Smooth muscle cell (in vitro differentiated cells): ENCODE data around the gene GALNT9. TPM values are rescaled to one million over a fixed set of nuclear protein-coding genes. Genes with fewer than 3 reads are reported as not detected.

ENCODE experiments used
- DNase-seq: peaks from one replicate; lab custom pipeline; 2025; ENCODE audit not compliant: unreplicated experiment; lab: John Stamatoyannopoulos, UW
- H2AFZ ChIP-seq: fragments of 200-600 bp; sonication (generic); 2 replicates; pipeline ENCODE4 v1.6.0; 2016; ENCODE audit warnings: antibody characterized with exemption, low read depth, mild to moderate bottlenecking
- H3F3A ChIP-seq: fragments of 200-600 bp; sonication (generic); 2 replicates; pipeline ENCODE4 v1.6.0; 2017; ENCODE audit warnings: antibody characterized with exemption, low read depth
- H3K27ac ChIP-seq: fragments of 200-600 bp; sonication (generic); 2 replicates; pipeline ENCODE4 v1.5.1; 2016; ENCODE audit warnings: low read depth, mild to moderate bottlenecking
- H3K27me3 ChIP-seq: fragments of 200-600 bp; sonication (generic); 2 replicates; pipeline ENCODE4 v1.6.1; 2016; ENCODE audit warnings: low read depth, mild to moderate bottlenecking
- H3K36me3 ChIP-seq: fragments of 200-600 bp; sonication (generic); 2 replicates; pipeline ENCODE4 v1.5.1; 2016; ENCODE audit warnings: low read depth
- H3K4me1 ChIP-seq: fragments of 200-600 bp; sonication (generic); 2 replicates; pipeline ENCODE4 v1.5.1; 2016; ENCODE audit warnings: low read depth
- H3K4me2 ChIP-seq: fragments of 200-600 bp; sonication (generic); 2 replicates; pipeline ENCODE4 v1.6.0; 2016; ENCODE audit warnings: mild to moderate bottlenecking
- H3K4me3 ChIP-seq: fragments of 200-600 bp; sonication (generic); 2 replicates; pipeline ENCODE4 v1.5.1; 2016; ENCODE audit warnings: mild to moderate bottlenecking
- H3K79me2 ChIP-seq: fragments of 200-600 bp; sonication (generic); 2 replicates; pipeline ENCODE4 v1.6.0; 2016; ENCODE audit warnings: low read depth, mild to moderate bottlenecking
- H3K9ac ChIP-seq: fragments of 200-600 bp; sonication (generic); 2 replicates; pipeline ENCODE4 v1.6.0; 2016; ENCODE audit warnings: low read depth
- H3K9me3 ChIP-seq: fragments of 200-600 bp; sonication (generic); replicated peaks from 2 replicates; pipeline ENCODE4 v1.5.1; 2016; ENCODE audit warnings: low read depth
- H4K20me1 ChIP-seq: fragments of 200-600 bp; sonication (generic); 2 replicates; pipeline ENCODE4 v1.6.0; 2016; ENCODE audit warnings: low read depth
- WGBS: methylation state at CpG from one replicate; pipeline ENCODE4 v1.1.7; 2016; ENCODE audit warnings: low lambda C conversion rate; 5-methylcytosine and 5-hydroxymethylcytosine counted together
- polyA plus RNA-seq: library from polyadenylated mRNA; unstranded; fragments of >200 nt; fragmentation: Nextera tagmentation; extraction: Ambion mirVana; gene quantifications from 2 replicates; pipeline ENCODE4 v1.2.1, GENCODE V29; 2016
- total RNA-seq: library from RNA; depleted of rRNA; stranded (reverse); fragments of >200 nt; gene quantifications from 2 replicates; pipeline ENCODE4 v1.2.3, GENCODE V29; 2014
- TF ChIP-seq, protein P1 (sequence below): fragments of 200-600 bp; sonication (generic); IDR thresholded peaks from 2 replicates; pipeline ENCODE4 v1.5.1; 2017; ENCODE audit warnings: borderline replicate concordance, mild to moderate bottlenecking, antibody characterized with exemption; ENCODE audit not compliant: insufficient read depth, poor library complexity, severe bottlenecking

The GALNT9 gene
- total and polyA plus RNA-seq, 2 experiments from 2014 or later = 1.1 TPM; not detected in 1

GRCh38 chr12:132158677-132159554 is 170.5 kb downstream of the GALNT9 start:
- Histone ChIP-seq H3K27ac (no peak overlapping the region), H3K4me3 (no peak overlapping the region), H4K20me1 (no peaks in the 10 kb centered on the region), H3K79me2 (no peaks in the 10 kb centered on the region), H3K36me3 (no peaks in the 10 kb centered on the region), H3F3A (no peaks in the 10 kb centered on the region), H3K9ac (no peak overlapping the region), H3K4me1 (no peaks in the 10 kb centered on the region), H3K27me3 (no peaks in the 10 kb centered on the region), H3K4me2 (no peak overlapping the region), H3K9me3 (no peaks in the 10 kb centered on the region), H2AFZ (no peak overlapping the region)
- TF ChIP-seq, protein P1, sequence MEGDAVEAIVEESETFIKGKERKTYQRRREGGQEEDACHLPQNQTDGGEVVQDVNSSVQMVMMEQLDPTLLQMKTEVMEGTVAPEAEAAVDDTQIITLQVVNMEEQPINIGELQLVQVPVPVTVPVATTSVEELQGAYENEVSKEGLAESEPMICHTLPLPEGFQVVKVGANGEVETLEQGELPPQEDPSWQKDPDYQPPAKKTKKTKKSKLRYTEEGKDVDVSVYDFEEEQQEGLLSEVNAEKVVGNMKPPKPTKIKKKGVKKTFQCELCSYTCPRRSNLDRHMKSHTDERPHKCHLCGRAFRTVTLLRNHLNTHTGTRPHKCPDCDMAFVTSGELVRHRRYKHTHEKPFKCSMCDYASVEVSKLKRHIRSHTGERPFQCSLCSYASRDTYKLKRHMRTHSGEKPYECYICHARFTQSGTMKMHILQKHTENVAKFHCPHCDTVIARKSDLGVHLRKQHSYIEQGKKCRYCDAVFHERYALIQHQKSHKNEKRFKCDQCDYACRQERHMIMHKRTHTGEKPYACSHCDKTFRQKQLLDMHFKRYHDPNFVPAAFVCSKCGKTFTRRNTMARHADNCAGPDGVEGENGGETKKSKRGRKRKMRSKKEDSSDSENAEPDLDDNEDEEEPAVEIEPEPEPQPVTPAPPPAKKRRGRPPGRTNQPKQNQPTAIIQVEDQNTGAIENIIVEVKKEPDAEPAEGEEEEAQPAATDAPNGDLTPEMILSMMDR = no peak
- WGBS = 94% methylated on average over 35 of the region's 37 CpGs
- DNase-seq = no peak

GRCh38 chr12:132157733-132158409 is 171.5 kb downstream of the GALNT9 start:
- H3K4me2 ChIP-seq = no peak overlapping the region
- H3K9me3 ChIP-seq = no peaks in the 10 kb centered on the region
- no peaks in the 10 kb centered on the region for H3F3A ChIP-seq
- DNase-seq = no peak
- H3K36me3 ChIP-seq = no peaks in the 10 kb centered on the region
- WGBS = 98% methylated on average over 5 of the region's 5 CpGs
- H2AFZ ChIP-seq = no peak overlapping the region
- H3K27me3 ChIP-seq = no peaks in the 10 kb centered on the region
- no peak overlapping the region for H3K9ac ChIP-seq
- peaks cover 5% of the 10 kb centered on the region for H4K20me1 ChIP-seq
- H3K4me1 ChIP-seq = no peaks in the 10 kb centered on the region
- TF ChIP-seq, protein P1 = no peak
- H3K4me3 ChIP-seq = no peak overlapping the region
- H3K79me2 ChIP-seq = no peaks in the 10 kb centered on the region
- H3K27ac ChIP-seq = no peak overlapping the region

- no peak overlapping the region for H3K4me2 ChIP-seq
- TF ChIP-seq, protein P1 = no peak
- no peak overlapping the region for H3K9ac ChIP-seq
- WGBS = 90% methylated on average over 7 of the region's 8 CpGs
- no peak overlapping the region for H3K27ac ChIP-seq
- H3K79me2 ChIP-seq = no peaks in the 10 kb centered on the region
- H3K9me3 ChIP-seq = no peaks in the 10 kb centered on the region
- H3K36me3 ChIP-seq = no peaks in the 10 kb centered on the region
- no peaks in the 10 kb centered on the region for H3K27me3 ChIP-seq
- H3K4me3 ChIP-seq = no peak overlapping the region
- H3K4me1 ChIP-seq = no peaks in the 10 kb centered on the region
- no peak for DNase-seq
- H2AFZ ChIP-seq = no peak overlapping the region
- peaks cover 5% of the 10 kb centered on the region for H4K20me1 ChIP-seq
- H3F3A ChIP-seq = no peaks in the 10 kb centered on the region
Observed at GRCh38 chr12:132156573-132157325, 172.6 kb downstream of the GALNT9 start.
